Neural progenitor cell (in vitro differentiated cells): Measurements from ENCODE around the gene RNF5. TPM values are rescaled to one million over a fixed set of nuclear protein-coding genes. Genes with fewer than 3 reads are reported as not detected.
A peak's percentile ranks its signal among the peaks of the same experiment; 100 is the strongest.

Experiments
- DNase-seq: peaks from one replicate; pipeline ENCODE4 v3.0.0-alpha.2; 2016; ENCODE audit warnings: low spot score
- H2AFZ ChIP-seq: fragments of 200-600 bp; sonication (generic); replicated peaks from 2 replicates; pipeline ENCODE4 v1.6.1; 2016; ENCODE audit warnings: antibody characterized with exemption
- H3F3A ChIP-seq: fragments of 200-600 bp; sonication (generic); 2 replicates; pipeline ENCODE4 v1.6.1; 2016; ENCODE audit warnings: antibody characterized with exemption, low read depth
- H3K27ac ChIP-seq: fragments of 200-600 bp; sonication (generic); 2 replicates; pipeline ENCODE4 v1.5.1; 2016; ENCODE audit warnings: mild to moderate bottlenecking
- H3K27me3 ChIP-seq: fragments of 200-600 bp; sonication (generic); 2 replicates; pipeline ENCODE4 v1.6.1; 2016; ENCODE audit warnings: mild to moderate bottlenecking, moderate library complexity
- H3K36me3 ChIP-seq: fragments of 200-600 bp; sonication (generic); 2 replicates; pipeline ENCODE4 v1.5.1; 2016
- H3K4me1 ChIP-seq: fragments of 200-600 bp; sonication (generic); 2 replicates; pipeline ENCODE4 v1.6.1; 2016; ENCODE audit warnings: mixed run types
- H3K4me2 ChIP-seq: fragments of 200-600 bp; sonication (generic); 2 replicates; pipeline ENCODE4 v1.6.1; 2016
- H3K4me3 ChIP-seq: fragments of 200-600 bp; sonication (generic); 2 replicates; pipeline ENCODE4 v1.5.1; 2016
- H3K79me2 ChIP-seq: fragments of 200-600 bp; sonication (generic); 2 replicates; pipeline ENCODE4 v1.6.1; 2016; ENCODE audit warnings: low read depth
- H3K9ac ChIP-seq: fragments of 200-600 bp; sonication (generic); 2 replicates; pipeline ENCODE4 v1.6.1; 2016
- H3K9me3 ChIP-seq: fragments of 200-600 bp; sonication (generic); 2 replicates; pipeline ENCODE4 v1.5.1; 2016; ENCODE audit warnings: low read depth
- H4K20me1 ChIP-seq: fragments of 200-600 bp; sonication (generic); 2 replicates; pipeline ENCODE4 v1.6.1; 2016; ENCODE audit warnings: low read depth
- H3K27ac Mint-ChIP-seq: 3 replicates; pipeline ENCODE4 v1.8.0; 2021; ENCODE audit warnings: mixed read lengths
- H3K27me3 Mint-ChIP-seq: 2 replicates; pipeline ENCODE4 v1.8.0; 2022; ENCODE audit warnings: low read depth, mild to moderate bottlenecking, inconsistent platforms, moderate library complexity, mixed read lengths; ENCODE audit not compliant: insufficient read depth
- H3K36me3 Mint-ChIP-seq: 3 replicates; pipeline ENCODE4 v1.8.0; 2021; ENCODE audit warnings: mixed read lengths
- H3K4me1 Mint-ChIP-seq: 3 replicates; pipeline ENCODE4 v1.8.0; 2021; ENCODE audit warnings: mixed read lengths
- H3K4me3 Mint-ChIP-seq: 3 replicates; pipeline ENCODE4 v1.8.0; 2021; ENCODE audit warnings: mild to moderate bottlenecking, moderate library complexity, mixed read lengths
- H3K9me3 Mint-ChIP-seq: 3 replicates; pipeline ENCODE4 v1.8.0; 2020; ENCODE audit warnings: mixed read lengths
- CTCF ChIP-seq: fragments of 200-600 bp; sonication (generic); IDR thresholded peaks from 2 replicates; pipeline ENCODE4 v1.5.1; 2017; ENCODE audit warnings: antibody characterized with exemption, mild to moderate bottlenecking
- EZH2 ChIP-seq: fragments of 200-600 bp; sonication (generic); IDR thresholded peaks from 2 replicates; pipeline ENCODE4 v1.6.1; 2017; ENCODE audit warnings: antibody characterized with exemption, mild to moderate bottlenecking, moderate library complexity
- EZH2phosphoT487 ChIP-seq: fragments of 200-600 bp; sonication (generic); IDR thresholded peaks from 2 replicates; pipeline ENCODE4 v1.6.1; 2017; ENCODE audit warnings: antibody characterized with exemption
- total RNA-seq: library from RNA; depleted of rRNA; stranded (reverse); fragments of >200 nt; gene quantifications from 2 replicates; pipeline ENCODE4 v1.2.3, GENCODE V29; 2015; ENCODE audit warnings: low replicate concordance

Gene RNF5
- total RNA-seq, 1 donor from 2014 or later = 129 TPM

- no peaks in the 10 kb centered on the region for H3K9me3 Mint-ChIP-seq
- peaks cover 13% of the 10 kb centered on the region for H3K36me3 Mint-ChIP-seq
- peak; percentile 83 for DNase-seq
- Histone ChIP-seq H3K36me3 (no peaks in the 10 kb centered on the region), H3K4me3 (peak overlapping the region; percentile 99), H3K27ac (peak overlapping the region; percentile 93), H3K9me3 (no peaks in the 10 kb centered on the region), H3K27me3 (no peaks in the 10 kb centered on the region), H3K4me1 (peaks cover 24% of the 10 kb centered on the region), H3F3A (peaks cover 20% of the 10 kb centered on the region), H3K9ac (peak overlapping the region; percentile 33), H2AFZ (peak overlapping the region; percentile 42), H3K4me2 (peak overlapping the region; percentile 93), H3K79me2 (peaks cover 59% of the 10 kb centered on the region), H4K20me1 (peaks cover 31% of the 10 kb centered on the region)
- H3K27me3 Mint-ChIP-seq = peaks cover 9% of the 10 kb centered on the region
- TF ChIP-seq CTCF = no peak
- TF ChIP-seq EZH2phosphoT487 = no peak
- TF ChIP-seq EZH2 = no peak
- H3K4me3 Mint-ChIP-seq = peak overlapping the region; percentile 97
- peaks cover 38% of the 10 kb centered on the region for H3K4me1 Mint-ChIP-seq
- H3K27ac Mint-ChIP-seq = peak overlapping the region; percentile 90
Observed at GRCh38 chr6:32177183-32177787, 920 bp upstream of the RNF5 start.

- no peak for DNase-seq
- no peak for TF ChIP-seq EZH2phosphoT487
- no peak for TF ChIP-seq CTCF
- TF ChIP-seq EZH2 = no peak
- Histone ChIP-seq H3K4me1 (peaks cover 24% of the 10 kb centered on the region), H3K27ac (no peak overlapping the region), H3K79me2 (peaks cover 44% of the 10 kb centered on the region), H2AFZ (no peak overlapping the region), H3F3A (peaks cover 26% of the 10 kb centered on the region), H3K27me3 (no peaks in the 10 kb centered on the region), H4K20me1 (peaks cover 17% of the 10 kb centered on the region), H3K9me3 (no peaks in the 10 kb centered on the region), H3K4me2 (peak overlapping the region; percentile 93), H3K9ac (peak overlapping the region; percentile 43), H3K36me3 (no peaks in the 10 kb centered on the region), H3K4me3 (peak overlapping the region; percentile 99)
- Mint-ChIP-seq H3K36me3 (peaks cover 15% of the 10 kb centered on the region), H3K4me3 (peak overlapping the region; percentile 97), H3K9me3 (no peaks in the 10 kb centered on the region), H3K27ac (peak overlapping the region; percentile 88), H3K4me1 (peaks cover 33% of the 10 kb centered on the region), H3K27me3 (peaks cover 9% of the 10 kb centered on the region)
Observed at GRCh38 chr6:32178547-32179440, 589 bp downstream of the RNF5 start.

GRCh38 chr6:32179766-32180405, 1.7 kb downstream of the RNF5 start:
- peak overlapping the region; percentile 93 for H3K4me2 ChIP-seq
- H3F3A ChIP-seq = peaks cover 30% of the 10 kb centered on the region
- no peak overlapping the region for H2AFZ ChIP-seq
- peaks cover 16% of the 10 kb centered on the region for H3K4me1 ChIP-seq
- no peaks in the 10 kb centered on the region for H3K36me3 ChIP-seq
- H3K9me3 ChIP-seq = no peaks in the 10 kb centered on the region
- H3K27me3 ChIP-seq = no peaks in the 10 kb centered on the region
- peaks cover 33% of the 10 kb centered on the region for H3K79me2 ChIP-seq
- no peak for DNase-seq
- Mint-ChIP-seq H3K27me3 (peaks cover 9% of the 10 kb centered on the region), H3K9me3 (no peaks in the 10 kb centered on the region), H3K36me3 (peaks cover 15% of the 10 kb centered on the region), H3K4me1 (peaks cover 26% of the 10 kb centered on the region), H3K27ac (peak overlapping the region; percentile 13), H3K4me3 (peak overlapping the region; percentile 71)
- H3K9ac ChIP-seq = no peak overlapping the region
- H4K20me1 ChIP-seq = peaks cover 6% of the 10 kb centered on the region
- H3K27ac ChIP-seq = no peak overlapping the region
- H3K4me3 ChIP-seq = peak overlapping the region; percentile 99
- TF ChIP-seq EZH2phosphoT487 (no peak), CTCF (no peak), EZH2 (no peak)
